NCI-H146 treated with DMSO at 0.1 percent for 48 hours (cell line): ENCODE results near the gene FOXM1.

ENCODE experiments used
- DNase-seq: peaks from one replicate; lab custom pipeline; 2025; ENCODE audit not compliant: unreplicated experiment; lab: John Stamatoyannopoulos, UW

The FOXM1 gene

GRCh38 chr12:2877047-2877952, at the start of gene FOXM1, which contains the start of gene RHNO1:
Gene FOXM1, minus strand, starts transcription at chr12:2877174. Its CDS starts 2,696 bp downstream, at chr12:2874478.
Gene RHNO1, plus strand, starts transcription at chr12:2877223. Its CDS starts 8,144 bp downstream, at chr12:2885367.
- peak; percentile 84 for DNase-seq

DNA sequence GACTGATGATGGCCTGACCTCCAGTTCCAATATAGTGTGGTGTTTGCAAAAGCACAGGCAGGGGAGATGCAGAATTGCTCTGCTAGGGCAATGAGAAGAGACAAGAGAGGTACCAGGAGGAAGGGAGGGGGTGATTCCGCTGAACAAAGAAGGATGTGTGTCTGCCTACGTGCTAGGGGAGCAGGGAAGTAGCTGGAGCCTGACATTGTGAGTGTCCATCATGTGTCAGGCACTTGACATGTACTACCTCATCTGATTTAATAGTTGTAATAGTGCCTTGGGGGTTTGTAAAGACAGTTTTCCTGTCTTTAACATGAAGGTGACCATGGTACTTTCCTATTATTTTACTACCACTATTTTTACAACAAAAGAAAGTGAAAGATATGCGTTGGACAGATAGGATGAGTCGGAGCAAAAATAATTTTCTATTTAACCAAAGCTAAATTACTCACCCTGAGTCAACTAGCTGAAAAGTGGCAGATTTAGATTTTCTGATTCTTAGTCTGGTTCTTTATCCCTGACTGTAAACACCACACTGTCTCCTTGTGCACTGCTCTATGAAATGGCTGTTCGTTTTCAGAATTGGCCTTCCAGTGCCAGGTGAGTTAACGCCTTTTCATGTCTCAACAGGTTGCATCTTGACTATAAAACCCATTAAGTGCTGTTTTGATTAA, 48.5 kb upstream of the FOXM1 start:
- DNase-seq = no peak

- no peak for DNase-seq
These were observed 47.0 kb upstream of the FOXM1 start for GRCh38 chr12:2924019-2924418.

GRCh38 chr12:2923057-2923456, 46.1 kb upstream of the FOXM1 start:
- DNase-seq = no peak

DNA sequence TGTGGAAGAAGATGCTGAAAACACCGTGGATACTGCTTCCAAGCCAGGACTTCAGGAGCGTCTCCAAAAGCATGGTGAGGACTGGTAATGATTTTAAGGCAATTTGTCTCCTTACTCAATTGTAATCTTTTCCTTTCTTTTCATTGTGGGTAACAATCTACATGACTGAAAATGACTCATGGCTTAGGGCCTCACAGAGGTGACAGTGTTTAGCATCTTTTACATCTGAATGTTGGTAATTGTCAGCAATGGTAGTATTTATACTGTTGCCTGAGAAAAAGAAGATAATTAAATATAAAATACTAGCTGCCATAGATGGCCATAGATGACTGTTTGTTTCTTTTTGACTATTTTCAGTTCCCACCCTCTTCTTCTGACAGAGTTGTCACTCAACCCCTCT, 45.4 kb upstream of the FOXM1 start:
- DNase-seq = no peak

DNA sequence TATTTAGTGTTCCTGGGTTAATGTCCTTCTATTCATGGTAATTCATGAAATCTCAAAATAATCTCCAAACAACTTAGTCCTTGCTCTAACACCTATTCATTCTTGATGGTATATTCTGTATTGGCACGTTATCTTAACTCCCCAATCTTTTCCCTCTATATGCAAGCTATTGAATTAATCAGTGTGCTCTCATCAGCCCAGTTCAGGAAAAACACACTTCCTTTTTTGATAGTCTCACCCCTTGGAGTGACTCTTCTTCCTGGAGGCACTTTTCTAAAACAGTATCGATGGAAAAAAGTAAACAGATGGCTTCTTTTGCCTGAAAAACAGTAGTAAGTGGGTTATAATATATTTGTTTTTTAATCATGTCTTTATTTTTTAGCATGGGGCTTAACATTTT, 42.3 kb upstream of the FOXM1 start:
- DNase-seq = no peak

DNA sequence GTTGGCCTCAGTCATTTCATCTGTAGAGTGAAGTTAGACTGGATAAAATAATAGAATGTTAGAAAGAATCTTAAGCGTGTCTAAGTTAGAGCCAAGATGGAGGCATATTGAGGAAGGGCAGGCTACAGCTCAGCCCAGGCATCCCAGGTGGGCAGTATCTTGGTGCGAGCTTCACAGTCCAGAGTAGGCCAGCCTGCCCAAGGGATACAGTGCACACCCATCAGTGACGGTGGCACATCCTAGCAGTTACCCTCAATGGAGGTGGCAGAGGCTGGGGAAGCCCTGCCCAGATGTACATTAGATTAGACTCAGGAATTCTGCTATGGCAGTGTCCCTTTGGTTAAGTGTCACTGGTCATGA, 35.2 kb upstream of the FOXM1 start:
- DNase-seq = no peak

DNA sequence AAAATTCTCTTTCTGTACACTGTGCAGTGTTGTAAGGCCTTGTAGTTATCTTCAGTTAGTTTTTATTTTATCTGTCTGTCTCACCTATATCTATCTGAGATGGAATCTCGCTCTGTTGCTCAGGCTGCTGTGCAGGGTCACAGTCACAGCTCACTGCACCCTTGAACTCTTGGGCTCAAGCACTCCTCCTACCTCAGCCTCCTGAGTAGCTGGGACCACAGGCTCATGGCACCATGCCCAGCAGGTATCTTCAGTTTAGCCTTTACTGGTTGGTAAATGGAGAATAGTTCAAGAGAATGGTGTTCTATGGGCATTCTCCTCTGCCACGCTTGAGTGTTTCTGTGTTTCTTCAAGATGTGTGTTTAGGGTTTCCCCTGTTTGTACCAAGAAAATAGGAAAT, 27.3 kb upstream of the FOXM1 start:
- no peak for DNase-seq

DNA sequence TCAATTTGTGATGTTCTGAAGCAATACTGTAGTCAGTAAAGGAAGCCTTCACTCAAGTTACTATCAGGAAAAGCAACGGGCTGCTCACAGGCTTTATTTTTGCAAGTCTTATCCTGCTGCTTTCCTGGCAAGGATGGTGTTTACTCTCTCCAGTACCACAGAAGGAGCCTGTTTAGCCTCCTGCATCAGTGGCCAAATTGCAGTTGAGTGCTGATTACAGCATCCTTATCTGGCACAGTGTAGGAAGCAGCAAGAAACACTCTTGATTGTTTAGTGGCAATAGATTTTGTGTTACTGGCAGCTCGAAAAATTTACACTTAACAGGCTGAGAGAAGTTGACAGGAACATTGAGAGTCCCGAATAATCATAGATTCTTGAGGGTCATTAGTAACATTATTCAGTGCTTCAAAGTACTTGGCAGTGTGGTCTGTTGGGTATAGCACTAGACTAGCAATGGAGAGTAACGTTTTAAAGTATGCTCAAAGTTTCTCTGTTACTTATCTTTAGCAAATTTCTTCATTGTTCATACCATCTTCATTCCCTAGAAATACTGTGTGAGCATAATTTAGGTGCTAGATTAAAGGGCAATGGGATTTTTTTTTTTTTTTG, 25.4 kb upstream of the FOXM1 start:
- DNase-seq = no peak

DNA sequence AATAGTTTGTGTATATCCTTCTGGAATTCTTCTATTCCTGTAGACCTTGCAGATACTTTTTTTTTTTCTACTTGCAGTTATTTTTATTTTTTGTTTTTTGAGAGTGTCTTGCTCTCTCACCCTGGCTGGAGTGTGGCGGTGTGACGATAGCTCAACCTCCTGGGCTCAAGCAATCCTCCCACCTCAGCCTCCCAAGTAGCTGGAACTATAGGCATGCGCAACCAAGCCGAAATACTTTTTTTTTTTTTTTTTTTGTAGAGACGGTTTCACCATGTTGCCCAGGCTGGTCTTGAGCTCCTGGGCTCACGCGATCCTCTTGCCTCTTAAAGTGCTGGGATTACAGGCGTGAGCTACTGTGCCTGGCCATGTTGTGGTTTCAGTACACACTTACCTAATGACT, 23.7 kb upstream of the FOXM1 start:
- DNase-seq = no peak

GRCh38 chr12:2897418-2897817, 20.4 kb upstream of the FOXM1 start:
- DNase-seq = no peak

- no peak for DNase-seq
These were observed 18.5 kb upstream of the FOXM1 start for GRCh38 chr12:2895511-2895910.

DNA sequence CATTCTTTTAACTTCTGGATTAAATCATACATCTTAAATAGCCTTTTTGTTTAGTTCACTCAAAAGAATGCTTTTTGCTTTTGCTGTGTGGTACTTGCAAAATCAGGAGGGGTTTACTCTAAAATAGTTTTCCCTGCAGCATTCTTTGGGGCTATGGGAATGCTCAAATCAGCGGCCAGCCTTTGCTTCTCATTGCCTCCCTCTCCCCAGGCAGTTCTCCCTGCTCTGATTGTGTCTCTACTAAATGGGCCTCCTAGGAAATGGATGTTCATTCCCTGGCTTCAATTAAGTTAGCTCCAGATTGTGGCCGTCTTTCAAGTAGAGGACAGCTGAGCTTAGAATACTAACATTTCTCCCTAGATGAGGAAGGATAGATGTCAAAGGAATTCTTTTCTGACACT, 18.1 kb upstream of the FOXM1 start:
- DNase-seq = no peak

DNA sequence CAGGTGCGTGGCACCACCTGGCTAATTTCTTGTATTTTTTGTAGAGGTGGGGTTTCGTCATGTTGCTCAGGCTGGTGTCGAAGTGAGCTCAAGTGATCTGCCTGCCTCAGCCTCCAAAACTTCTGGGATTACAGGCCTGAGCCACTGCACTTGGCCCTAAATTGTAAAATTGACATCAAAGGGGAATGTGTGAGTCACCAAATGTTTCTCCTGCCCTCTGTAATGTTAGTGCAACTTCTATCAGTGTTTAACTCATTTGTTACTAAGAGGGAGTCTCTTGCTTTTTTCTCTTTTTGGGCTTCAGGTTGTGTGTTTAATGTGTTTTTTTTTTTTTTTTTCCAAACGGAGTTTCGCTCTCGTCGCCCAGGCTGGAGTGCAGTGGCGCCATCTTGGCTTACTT, 16.0 kb upstream of the FOXM1 start:
- DNase-seq = no peak

- no peak for DNase-seq
These were observed 15.3 kb upstream of the FOXM1 start for GRCh38 chr12:2892246-2892645.

DNA sequence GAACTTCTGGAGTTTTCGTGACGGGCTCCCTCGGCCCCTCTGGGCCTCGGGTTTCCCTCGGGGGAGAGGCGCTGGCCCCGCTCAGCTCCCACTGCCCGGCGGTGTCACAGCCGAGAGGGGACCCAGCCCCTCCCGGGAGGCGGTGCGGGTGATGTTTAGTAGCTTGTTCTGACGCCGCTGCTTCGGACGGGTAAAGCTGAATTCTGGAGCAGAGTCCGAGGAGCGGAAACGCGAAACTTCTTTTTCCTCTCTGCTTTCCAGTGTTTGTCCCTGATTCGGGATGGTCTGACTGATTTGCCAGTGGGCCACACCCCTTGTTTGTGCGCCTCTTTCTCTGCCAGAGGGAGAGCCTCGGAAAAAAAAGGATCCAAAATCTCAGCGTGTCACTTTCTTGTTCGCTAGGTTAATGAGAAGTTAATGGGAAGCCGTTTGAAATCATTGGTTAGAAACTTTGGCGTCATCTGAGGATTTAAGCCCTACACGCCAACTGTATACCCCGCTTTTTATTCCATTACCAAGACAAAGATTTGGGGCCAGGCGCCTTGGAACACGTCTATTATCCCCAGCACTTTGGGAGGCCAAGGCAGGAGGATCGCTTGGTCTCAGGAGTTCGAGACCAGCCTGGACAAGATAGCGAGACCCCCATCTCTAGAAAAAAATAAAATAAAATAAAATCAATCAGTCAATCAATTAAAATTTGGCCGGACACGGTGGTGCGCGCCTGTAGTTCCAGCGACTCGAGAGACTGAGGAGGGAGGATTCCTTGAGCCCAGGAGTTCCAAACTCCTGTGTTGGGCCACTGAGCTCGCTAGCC, 14.5 kb upstream of the FOXM1 start:
- DNase-seq = peak; percentile 28

GRCh38 chr12:2890388-2891239, 13.6 kb upstream of the FOXM1 start, which contains the start of gene TULP3:
Gene TULP3, plus strand, starts transcription at chr12:2890891. Its CDS starts 57 bp downstream, at chr12:2890948.
- DNase-seq = peak; percentile 97

GRCh38 chr12:2890001-2890387, 13.0 kb upstream of the FOXM1 start:
- DNase-seq = no peak

DNA sequence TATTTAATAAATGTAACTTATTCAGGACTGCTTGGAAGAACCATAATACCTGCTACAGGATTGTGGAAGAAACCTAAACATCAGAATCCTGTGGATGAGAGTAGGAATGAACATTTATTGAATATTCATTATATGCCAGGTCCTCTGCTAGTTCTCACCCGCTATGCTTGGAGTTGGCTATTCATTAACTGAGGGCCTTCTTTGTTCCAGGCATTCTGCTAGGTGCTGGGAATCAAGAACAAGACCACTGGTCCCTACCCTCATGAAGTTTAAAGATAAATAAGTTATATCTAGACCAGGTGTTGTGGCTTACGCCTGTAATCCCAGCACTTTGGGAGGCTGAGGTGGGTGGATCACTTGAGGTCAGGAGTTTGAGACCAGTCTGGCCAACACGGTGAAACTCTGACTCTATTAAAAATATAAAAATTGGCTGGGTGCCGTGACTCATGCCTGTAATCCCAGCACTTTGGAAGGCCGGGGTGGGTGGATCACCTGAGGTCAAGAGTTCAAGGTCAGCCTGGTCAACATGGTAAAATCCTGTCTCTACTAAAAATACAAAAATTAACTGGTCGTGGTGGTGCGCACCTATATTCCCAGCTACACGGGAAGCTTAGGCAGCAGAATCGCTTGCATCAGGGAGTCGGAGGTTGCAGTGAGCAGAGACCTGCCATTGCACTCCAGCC, 9.9 kb upstream of the FOXM1 start:
- no peak for DNase-seq

GRCh38 chr12:2884810-2885209, 7.8 kb upstream of the FOXM1 start:
- DNase-seq = no peak
